K562 (cell line): ENCODE measurements around the gene NTSR2. TPM values are rescaled to one million over a fixed set of nuclear protein-coding genes. Genes with fewer than 3 reads are reported as not detected.

ENCODE experiments used
- ATAC-seq: fragments of 200-7000 bp; cut with Tn5 transposase; 3 replicates; pipeline ENCODE4 v1.9.1; 2020; ENCODE audit warnings: moderate library complexity
- BruUV-seq: library from RNA; stranded (reverse); fragments of 400-500 nt; replicated peaks from 2 replicates; lab custom pipeline; 2021; lab: Mats Ljungman, UMichigan
- CTCF ChIA-PET: fragments of 300-600 bp; formaldehyde crosslinking; extraction: SDS; loops from one replicate; lab custom pipeline; 2021; ENCODE audit warnings: low intra/inter-chr PET ratio; lab: Yijun Ruan, JAX
- POLR2A ChIA-PET: fragments of 300-600, 350-650 bp; sonication (Branson Sonifier 250); formaldehyde crosslinking; extraction: SDS; loops from one replicate; lab custom pipeline; 2021; ENCODE audit warnings: antibody characterized with exemption, inconsistent platforms; lab: Yijun Ruan, JAX
- DNase-seq, 4 experiments: peaks; one replicate each; pipeline versions ENCODE4 v3.0.0 to v3.0.0-alpha.2; 2011 to 2018; ENCODE audit warnings: low spot score in 3 of 4, mixed read lengths in 3 of 4; ENCODE audit errors: extremely low read depth in 1 of 4
- FAIRE-seq: peaks from 2 replicates; lab custom pipeline; 2011; peaks lifted over from hg19 to GRCh38; lab: Jason Lieb, UNC
- H2AFZ ChIP-seq: 2 replicates; pipeline ENCODE4 v1.6.0; 2011; ENCODE audit warnings: low read depth, low read length, control low read depth, inconsistent platforms
- H3K27ac ChIP-seq: fragments of 200-600 bp; 3 replicates; pipeline ENCODE4 v1.8.0; 2011; ENCODE audit warnings: low read depth, mild to moderate bottlenecking, control low read depth, inconsistent platforms, low read length, moderate library complexity, mixed read lengths; ENCODE audit errors: extremely low read depth
- H3K27me3 ChIP-seq, 2 experiments: fragments of 300-600 bp in 1 of 2; 2 replicates in 1 of 2; 3 replicates in 1 of 2; pipeline versions ENCODE4 v1.6.0 to v1.8.0; 2011; ENCODE audit warnings: inconsistent platforms in 2 of 2, low read length in 2 of 2, mild to moderate bottlenecking in 1 of 2, mixed read lengths in 1 of 2, moderate library complexity in 1 of 2; ENCODE audit not compliant: control insufficient read depth in 2 of 2, insufficient read depth in 2 of 2
- H3K36me3 ChIP-seq: fragments of 300-600 bp; 3 replicates; pipeline ENCODE4 v1.8.0; 2011; ENCODE audit warnings: mild to moderate bottlenecking, low read length, inconsistent platforms; ENCODE audit not compliant: control insufficient read depth, insufficient read depth
- H3K4me1 ChIP-seq, 2 experiments: fragments of 200-600 bp in 1 of 2; replicated peaks in 1 of 2; 2 replicates in 1 of 2; 3 replicates in 1 of 2; pipeline versions ENCODE4 v1.5.1 to v1.8.0; 2011; ENCODE audit warnings: inconsistent platforms in 2 of 2, low read length in 2 of 2, mild to moderate bottlenecking in 1 of 2, mixed read lengths in 1 of 2, moderate library complexity in 1 of 2; ENCODE audit not compliant: control insufficient read depth in 2 of 2, insufficient read depth in 2 of 2
- H3K4me2 ChIP-seq: 2 replicates; pipeline ENCODE4 v1.6.1; 2011; ENCODE audit warnings: low read length, control low read depth, inconsistent platforms, mixed read lengths; ENCODE audit not compliant: insufficient read depth
- H3K4me3 ChIP-seq: fragments of 200-600 bp; sonication (generic), shearing (Covaris generic); 2 replicates; pipeline ENCODE4 v1.5.1; 2016; ENCODE audit warnings: control low read depth, inconsistent platforms
- H3K79me2 ChIP-seq: fragments of 200-600 bp; 3 replicates; pipeline ENCODE4 v1.8.0; 2011; ENCODE audit warnings: low read length, inconsistent platforms; ENCODE audit not compliant: control insufficient read depth, insufficient read depth
- H3K9ac ChIP-seq, 2 experiments: 2 replicates each; pipeline versions ENCODE4 v1.6.0 to v1.6.1; 2011; ENCODE audit warnings: low read depth in 2 of 2, low read length in 2 of 2, control low read depth in 1 of 2, inconsistent platforms in 1 of 2, mild to moderate bottlenecking in 1 of 2, mixed read lengths in 1 of 2; ENCODE audit not compliant: insufficient read depth in 1 of 2
- H3K9me1 ChIP-seq: one replicate; pipeline ENCODE4 v1.6.0; 2011; ENCODE audit warnings: inconsistent platforms, mild to moderate bottlenecking, low read length, moderate library complexity; ENCODE audit not compliant: control insufficient read depth, insufficient read depth
- H3K9me3 ChIP-seq: replicated peaks from 2 replicates; pipeline ENCODE4 v1.5.1; 2011; ENCODE audit warnings: low read depth, low read length, inconsistent platforms; ENCODE audit not compliant: control insufficient read depth, insufficient read depth
- H4K20me1 ChIP-seq: replicated peaks from 2 replicates; pipeline ENCODE4 v1.6.1; 2011; ENCODE audit warnings: low read length, inconsistent platforms, mixed read lengths; ENCODE audit not compliant: control insufficient read depth, insufficient read depth
- ATF1 ChIP-seq, 2 experiments: fragments of 450-650 bp in 1 of 2; IDR thresholded peaks; 2 replicates each; pipeline ENCODE4 v1.6.1; 2016; ENCODE audit warnings: missing compliant biosample characterization in 1 of 2, missing genetic modification characterization in 1 of 2
- ATF3 ChIP-seq, 2 experiments: fragments of 450-650 bp in 1 of 2; sonication (generic) in 1 of 2; formaldehyde crosslinking in 1 of 2; IDR thresholded peaks in 1 of 2; conservative IDR thresholded peaks in 1 of 2; 2 replicates each; pipeline versions ENCODE4 v1.6.1 to v1.8.1; 2016 to 2023; ENCODE audit warnings: mild to moderate bottlenecking in 2 of 2, moderate library complexity in 2 of 2, inconsistent platforms in 1 of 2, missing genetic modification reagents in 1 of 2
- ATF7 ChIP-seq: fragments of 450-650 bp; IDR thresholded peaks from 2 replicates; pipeline ENCODE4 v1.7.1; 2014; ENCODE audit warnings: mild to moderate bottlenecking, moderate library complexity
- CREM ChIP-seq: IDR thresholded peaks from 2 replicates; pipeline ENCODE4 v1.6.1; 2014; ENCODE audit warnings: antibody characterized with exemption, low read depth
- ELK3 ChIP-seq: fragments of 450-650 bp; formaldehyde crosslinking; IDR thresholded peaks from 2 replicates; pipeline ENCODE4 v1.4.0; 2020; ENCODE audit warnings: mild to moderate bottlenecking
- FOXP4 ChIP-seq: sonication (generic); formaldehyde crosslinking; IDR thresholded peaks from 2 replicates; pipeline ENCODE4 v1.8.0; 2022; ENCODE audit warnings: mild to moderate bottlenecking, missing genetic modification reagents, borderline replicate concordance
- MAX ChIP-seq: sonication (generic); formaldehyde crosslinking; IDR thresholded peaks from 2 replicates; pipeline ENCODE4 v1.9.0; 2022; ENCODE audit warnings: mild to moderate bottlenecking, missing genetic modification reagents
- ZNF316 ChIP-seq: fragments of 450-650 bp; IDR thresholded peaks from 2 replicates; pipeline ENCODE4 v1.6.1; 2016
- WGBS: fragments of 100-300 bp; shearing (Covaris generic); methylation state at CpG from one replicate; pipeline ENCODE4 v1.1.6; 2016; ENCODE audit warnings: low coverage, mixed read lengths; ENCODE audit not compliant: insufficient coverage; ENCODE audit errors: missing lambda C conversion rate; 5-methylcytosine and 5-hydroxymethylcytosine counted together
- in situ Hi-C: fragments of 300-500 bp; cut with MboI; formaldehyde crosslinking; loops from 4 replicates; pipeline ENCODE4 v1.15.0; 2018; ENCODE audit warnings: inconsistent platforms, mixed read lengths
- intact Hi-C: fragments of 100-400 bp; cut with micrococcal nuclease; formaldehyde crosslinking; loops from 2 replicates; pipeline ENCODE4 v1.14.2; 2022
- polyA plus RNA-seq, 8 experiments: library from polyadenylated mRNA; depleted of rRNA in 4 of 8; stranded (reverse) in 5 of 8; unstranded in 3 of 8; fragments of >200 nt; fragmentation: Nextera tagmentation in 2 of 8; fragmentation: Illumina TruSeq in 1 of 8; extraction: Ambion mirVana in 2 of 8; extraction: Trizol in 1 of 8; gene quantifications; 2 replicates each; pipeline versions ENCODE4 v1.2.1 to v1.2.3, GENCODE V29; 2011 to 2014; ENCODE audit warnings: inconsistent platforms in 1 of 8, missing spikeins in 1 of 8
- total RNA-seq, 7 experiments: library from RNA; depleted of rRNA in 6 of 7; stranded (reverse); fragments of >200 nt in 6 of 7; fragmentation: Illumina TruSeq in 2 of 7; extraction: Trizol in 2 of 7; gene quantifications; 2 replicates each; pipeline versions ENCODE4 v1.2.1 to v1.2.3, GENCODE V29; 2011 to 2021; ENCODE audit warnings: low replicate concordance in 1 of 7
- TF ChIP-seq, protein P1 (sequence below), 3 experiments: IDR thresholded peaks in 2 of 3; conservative IDR thresholded peaks in 1 of 3; 2 replicates each; pipeline ENCODE4 v1.5.1; 2011 to 2012; ENCODE audit warnings: low read length in 3 of 3, mild to moderate bottlenecking in 3 of 3, control low read depth in 2 of 3, improper control_type of control experiment in 1 of 3, inconsistent platforms in 1 of 3, low read depth in 1 of 3, mixed read lengths in 1 of 3, moderate library complexity in 1 of 3; ENCODE audit not compliant: insufficient read depth in 2 of 3
- TF ChIP-seq, protein P2 (sequence below): fragments of 450-650 bp; IDR thresholded peaks from 2 replicates; pipeline ENCODE4 v1.6.1; 2018; ENCODE audit warnings: mild to moderate bottlenecking, low read depth; ENCODE audit not compliant: partially characterized antibody
- TF ChIP-seq, protein P3 (sequence below): sonication (generic); formaldehyde crosslinking; IDR thresholded peaks from 2 replicates; pipeline ENCODE4 v1.8.0; 2022; ENCODE audit warnings: missing genetic modification reagents, mild to moderate bottlenecking, borderline replicate concordance

Gene NTSR2
- total and polyA plus RNA-seq, 9 of the 15 experiments (the other 6 are each of a cell fraction or from before 2014, with no cell fraction given), result not detected

- ChIA-PET CTCF (no interaction called here), POLR2A (no interaction called here)
- no peak overlapping the region for H3K4me2 ChIP-seq
- no peaks in the 10 kb centered on the region for H3K9me1 ChIP-seq
- no peak overlapping the region for H3K4me3 ChIP-seq
- BruUV-seq, result no TSS peak
- ATAC-seq (no peak; the same call in 2 of the 3 replicates), FAIRE-seq (no peak), DNase-seq (no peak)
- intact Hi-C loops, result no loop called here
- WGBS, result 36% methylated on average over 14 of the region's 14 CpGs
- H3K4me1 ChIP-seq, result peaks cover 0 to 11% of the 10 kb centered on the region in 2 experiments; a peak in 2 of 5 replicates
- TF ChIP-seq ELK3 (CRISPR knock-in tag), result no peak
- TF ChIP-seq, protein P1, sequence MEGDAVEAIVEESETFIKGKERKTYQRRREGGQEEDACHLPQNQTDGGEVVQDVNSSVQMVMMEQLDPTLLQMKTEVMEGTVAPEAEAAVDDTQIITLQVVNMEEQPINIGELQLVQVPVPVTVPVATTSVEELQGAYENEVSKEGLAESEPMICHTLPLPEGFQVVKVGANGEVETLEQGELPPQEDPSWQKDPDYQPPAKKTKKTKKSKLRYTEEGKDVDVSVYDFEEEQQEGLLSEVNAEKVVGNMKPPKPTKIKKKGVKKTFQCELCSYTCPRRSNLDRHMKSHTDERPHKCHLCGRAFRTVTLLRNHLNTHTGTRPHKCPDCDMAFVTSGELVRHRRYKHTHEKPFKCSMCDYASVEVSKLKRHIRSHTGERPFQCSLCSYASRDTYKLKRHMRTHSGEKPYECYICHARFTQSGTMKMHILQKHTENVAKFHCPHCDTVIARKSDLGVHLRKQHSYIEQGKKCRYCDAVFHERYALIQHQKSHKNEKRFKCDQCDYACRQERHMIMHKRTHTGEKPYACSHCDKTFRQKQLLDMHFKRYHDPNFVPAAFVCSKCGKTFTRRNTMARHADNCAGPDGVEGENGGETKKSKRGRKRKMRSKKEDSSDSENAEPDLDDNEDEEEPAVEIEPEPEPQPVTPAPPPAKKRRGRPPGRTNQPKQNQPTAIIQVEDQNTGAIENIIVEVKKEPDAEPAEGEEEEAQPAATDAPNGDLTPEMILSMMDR (IDR thresholded peaks at IDR 0.05 in 2 of 3, conservative IDR thresholded peaks at IDR 0.05 in 1 of 3; ENCODE audit: insufficient read depth in 2 of 3, low read depth in 1 of 3, low read length in 3 of 3), result 0 out of 6 replicates have a peak, but pooled peaks of 1 of the 3 experiments have one; percentile 14
- TF ChIP-seq MAX (CRISPR knock-in tag), result peak; percentile 33; the same call in 1 of the 2 replicates
- TF ChIP-seq, protein P2, sequence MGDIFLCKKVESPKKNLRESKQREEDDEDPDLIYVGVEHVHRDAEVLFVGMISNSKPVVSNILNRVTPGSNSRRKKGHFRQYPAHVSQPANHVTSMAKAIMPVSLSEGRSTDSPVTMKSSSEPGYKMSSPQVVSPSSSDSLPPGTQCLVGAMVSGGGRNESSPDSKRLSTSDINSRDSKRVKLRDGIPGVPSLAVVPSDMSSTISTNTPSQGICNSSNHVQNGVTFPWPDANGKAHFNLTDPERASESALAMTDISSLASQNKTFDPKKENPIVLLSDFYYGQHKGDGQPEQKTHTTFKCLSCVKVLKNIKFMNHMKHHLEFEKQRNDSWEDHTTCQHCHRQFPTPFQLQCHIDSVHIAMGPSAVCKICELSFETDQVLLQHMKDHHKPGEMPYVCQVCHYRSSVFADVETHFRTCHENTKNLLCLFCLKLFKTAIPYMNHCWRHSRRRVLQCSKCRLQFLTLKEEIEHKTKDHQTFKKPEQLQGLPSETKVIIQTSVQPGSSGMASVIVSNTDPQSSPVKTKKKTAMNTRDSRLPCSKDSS, result no peak
- no peak for TF ChIP-seq FOXP4 (CRISPR knock-in tag)
- peak; percentile 34; the same call in 1 of the 2 replicates for TF ChIP-seq CREM
- TF ChIP-seq, protein P3, sequence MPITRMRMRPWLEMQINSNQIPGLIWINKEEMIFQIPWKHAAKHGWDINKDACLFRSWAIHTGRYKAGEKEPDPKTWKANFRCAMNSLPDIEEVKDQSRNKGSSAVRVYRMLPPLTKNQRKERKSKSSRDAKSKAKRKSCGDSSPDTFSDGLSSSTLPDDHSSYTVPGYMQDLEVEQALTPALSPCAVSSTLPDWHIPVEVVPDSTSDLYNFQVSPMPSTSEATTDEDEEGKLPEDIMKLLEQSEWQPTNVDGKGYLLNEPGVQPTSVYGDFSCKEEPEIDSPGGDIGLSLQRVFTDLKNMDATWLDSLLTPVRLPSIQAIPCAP (CRISPR knock-in tag), result no peak
- peak; percentile 47; the same call in 1 of the 2 replicates for TF ChIP-seq ATF7
- TF ChIP-seq ZNF316, result no peak
- peak; percentile 27; the same call in 1 of the 2 replicates for TF ChIP-seq ATF3 (IDR thresholded peaks at IDR 0.05)
- no peak for TF ChIP-seq ATF3 (CRISPR knock-in tag; conservative IDR thresholded peaks at IDR 0.05)
- TF ChIP-seq ATF1 (CRISPR knock-in tag; IDR thresholded peaks at IDR 0.05), result no peak
- TF ChIP-seq ATF1 (tag; IDR thresholded peaks at IDR 0.05), result 0 out of 2 replicates have a peak, but pooled peaks have one; percentile 27
- no peaks in the 10 kb centered on the region for H4K20me1 ChIP-seq
- no peak overlapping the region for H3K9ac ChIP-seq
- no peaks in the 10 kb centered on the region for H3K36me3 ChIP-seq
- peak overlapping the region; percentile 23 for H2AFZ ChIP-seq
- in situ Hi-C loops, result no loop called here
- H3K27ac ChIP-seq, result no peak overlapping the region
- no peaks in the 10 kb centered on the region for H3K79me2 ChIP-seq
- peaks cover 0 to under 1% of the 10 kb centered on the region in 2 experiments; a peak in 1 of 5 replicates for H3K27me3 ChIP-seq
- H3K9me3 ChIP-seq, result peaks cover 2% of the 10 kb centered on the region; the same call in 1 of the 2 replicates
Observed at GRCh38 chr2:11701751-11702301, 31.8 kb upstream of the NTSR2 start.
